A172 (cell line): ENCODE results near the gene CHURC1. TPM values are rescaled to one million over a fixed set of nuclear protein-coding genes. Genes with fewer than 3 reads are reported as not detected.

Source experiments
- DNase-seq: peaks from one replicate; pipeline ENCODE4 v3.0.0-alpha.2; 2015; ENCODE audit warnings: low spot score
- total RNA-seq: library from RNA; depleted of rRNA; stranded (reverse); fragments of >200 nt; shearing (Covaris generic); gene quantifications from 2 replicates; pipeline ENCODE4 v1.2.3, GENCODE V29; 2014

Gene CHURC1
- total RNA-seq, 1 experiment from 2014 or later = 31.0 TPM

DNA sequence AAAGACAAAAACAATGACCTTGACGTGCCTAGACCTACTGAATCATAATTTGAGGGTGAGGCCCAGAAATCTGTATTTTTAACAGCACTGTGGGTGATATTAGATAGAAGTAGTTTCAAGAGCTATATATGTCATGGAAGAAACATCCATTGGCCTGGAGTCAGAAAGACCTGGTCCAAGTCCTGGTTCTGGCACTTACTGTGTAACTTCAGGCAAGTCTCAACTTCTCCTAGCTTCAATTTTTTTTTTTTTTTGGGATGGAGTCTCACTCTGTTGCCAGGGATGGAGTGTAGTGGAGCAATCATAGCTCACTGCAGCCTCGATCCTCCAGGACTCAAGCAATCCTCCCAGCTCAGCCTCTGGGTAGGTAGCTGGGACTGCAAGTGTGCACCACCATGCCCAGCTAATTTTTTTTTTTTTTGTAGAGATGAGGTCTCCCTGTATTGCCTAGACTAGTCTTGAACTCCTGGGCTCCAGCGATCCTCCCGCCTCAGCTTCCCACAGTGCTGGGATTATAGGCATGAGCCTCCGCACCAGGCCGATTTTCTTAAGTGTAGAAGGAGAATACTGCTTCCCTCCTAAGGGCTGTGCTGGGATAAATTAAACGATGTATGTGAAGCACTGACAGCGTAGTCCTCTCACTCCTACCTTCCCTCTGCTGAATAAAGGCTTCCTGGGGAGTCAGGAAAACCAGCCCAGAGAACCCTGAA, 42.6 kb downstream of the CHURC1 start:
- DNase-seq = no peak

DNA sequence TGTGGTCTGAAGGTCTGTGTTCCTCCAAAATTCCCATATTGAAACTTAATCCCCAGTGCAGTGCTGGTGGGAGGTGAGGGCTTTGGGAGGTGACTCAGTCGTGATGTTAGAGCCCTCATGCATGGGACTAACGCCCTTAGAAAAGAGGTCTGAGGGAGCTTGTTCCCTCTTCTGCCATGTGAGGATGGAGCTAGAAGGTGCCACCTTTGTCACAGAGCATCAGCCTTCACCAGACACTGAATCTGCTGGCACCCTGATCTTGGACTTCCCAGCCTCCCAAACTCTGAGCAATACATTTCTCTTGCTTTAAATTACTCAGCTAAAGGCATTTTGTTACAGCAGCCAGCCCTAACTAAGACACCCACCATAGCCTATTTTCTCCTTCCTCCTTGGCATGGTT, 43.9 kb downstream of the CHURC1 start:
- no peak for DNase-seq

DNA sequence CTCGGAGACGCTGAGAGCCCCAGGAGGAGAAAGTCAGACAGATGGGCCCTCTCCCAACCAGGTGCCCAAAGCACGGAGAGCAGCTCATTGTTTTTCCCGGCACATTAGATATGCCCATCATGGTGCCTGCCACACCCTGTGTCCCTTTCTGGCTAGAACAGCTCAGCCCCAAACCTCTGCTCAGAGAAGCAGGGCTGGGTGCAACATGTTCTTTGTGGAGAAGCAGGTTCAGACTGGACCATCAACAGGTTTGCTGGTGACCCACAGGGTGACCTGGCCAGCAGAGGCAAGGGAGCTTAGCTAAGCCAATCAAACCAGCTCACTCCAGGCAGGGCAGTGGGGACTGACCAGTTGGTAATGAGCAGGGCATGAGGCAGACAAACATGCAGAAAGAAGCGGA, 44.5 kb downstream of the CHURC1 start:
- DNase-seq = no peak

DNA sequence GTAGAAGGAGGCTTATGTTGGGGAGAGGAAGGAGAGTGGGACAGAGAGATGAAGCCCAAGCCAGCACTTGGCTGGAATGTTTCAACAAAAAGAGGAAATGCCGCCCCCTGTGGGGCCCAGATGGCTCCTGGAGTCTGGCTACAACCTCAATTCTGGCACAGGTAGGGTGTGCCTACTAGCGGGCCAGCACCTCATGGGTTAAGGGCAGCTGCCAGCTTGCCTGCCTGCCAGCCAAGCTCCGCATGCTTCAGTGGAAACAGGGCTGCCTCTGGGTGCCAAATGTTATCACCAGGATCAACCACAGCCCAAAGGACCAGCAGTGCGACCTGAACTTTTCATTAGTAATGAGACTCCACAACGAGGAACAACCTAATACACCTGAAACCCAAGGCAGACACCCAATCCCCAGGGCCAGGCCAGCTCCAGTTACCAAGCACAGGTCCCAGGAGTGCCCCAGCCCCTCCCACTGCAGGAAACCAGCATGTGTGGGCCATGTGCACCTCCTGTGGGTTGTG, 46.6 kb downstream of the CHURC1 start:
- DNase-seq = no peak

DNA sequence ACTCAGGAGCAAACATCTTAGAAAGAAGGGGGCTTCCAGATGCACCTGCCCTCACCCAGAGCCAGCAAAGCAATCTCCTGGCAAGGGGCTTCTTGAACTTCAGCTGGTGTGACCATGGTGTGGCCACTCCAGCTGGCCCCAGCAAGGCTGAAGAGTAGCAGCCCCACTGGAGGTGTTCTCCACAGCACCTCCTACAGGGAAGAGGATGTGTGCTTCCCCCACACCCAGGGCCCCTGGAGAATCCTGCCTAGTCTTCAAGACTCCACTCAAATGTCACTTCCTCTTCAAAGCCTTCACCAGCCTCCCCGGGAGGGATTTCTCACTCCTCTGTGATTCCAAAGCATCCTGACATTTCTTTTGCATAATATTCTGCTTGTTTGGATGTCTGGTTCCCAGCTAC, 49.4 kb downstream of the CHURC1 start:
- DNase-seq = no peak

DNA sequence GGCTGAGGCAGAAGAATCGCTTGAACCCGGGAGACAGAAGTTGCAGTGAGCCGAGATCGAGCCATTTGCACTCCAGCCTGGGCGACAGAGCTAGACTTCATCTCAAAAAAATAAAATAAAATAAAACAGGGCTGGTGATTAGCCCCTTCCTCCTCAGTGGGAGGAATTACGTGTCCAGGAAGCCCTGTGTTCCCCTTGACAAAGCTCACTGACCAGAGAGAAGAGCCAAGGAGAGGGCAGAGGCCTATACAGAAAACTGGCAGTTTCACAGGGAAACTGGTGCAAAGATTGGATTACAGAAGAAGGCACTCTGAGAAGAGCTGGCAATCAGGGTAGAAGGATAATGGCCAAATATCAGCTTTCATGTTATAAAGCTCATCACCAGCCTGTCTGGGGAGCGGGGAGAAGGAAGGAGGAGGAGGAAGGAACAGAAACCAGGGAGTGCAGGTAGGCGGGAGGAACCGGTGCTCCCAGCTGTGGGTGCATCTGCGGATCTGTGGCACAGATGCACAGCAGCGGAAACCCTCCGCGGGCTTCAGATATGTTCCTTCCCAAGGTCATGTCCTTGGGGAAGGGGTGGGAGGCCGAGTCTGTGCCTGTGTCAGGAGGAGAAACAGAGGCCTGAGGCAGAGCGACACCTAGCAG, 51.2 kb downstream of the CHURC1 start:
- no peak for DNase-seq

DNA sequence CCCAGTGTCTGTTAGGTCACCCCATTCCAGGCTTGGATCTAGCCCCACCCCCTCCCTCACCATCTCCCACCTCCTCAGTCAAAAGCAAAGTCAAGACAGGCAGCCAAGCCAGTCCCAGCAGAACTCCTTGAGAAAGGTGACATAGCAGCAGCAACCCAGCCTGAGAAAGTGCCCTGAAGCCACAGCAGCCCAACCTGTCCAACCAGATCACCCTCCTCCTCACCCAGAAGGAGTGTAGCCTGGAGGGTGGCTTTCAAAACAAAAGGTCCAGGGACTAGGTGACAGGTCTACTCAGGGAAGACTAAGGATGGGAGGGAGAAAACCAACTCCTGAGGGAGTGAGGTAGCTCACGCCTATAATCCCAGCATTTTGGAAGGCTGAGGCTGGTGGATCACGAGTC, 52.7 kb downstream of the CHURC1 start:
- no peak for DNase-seq

DNA sequence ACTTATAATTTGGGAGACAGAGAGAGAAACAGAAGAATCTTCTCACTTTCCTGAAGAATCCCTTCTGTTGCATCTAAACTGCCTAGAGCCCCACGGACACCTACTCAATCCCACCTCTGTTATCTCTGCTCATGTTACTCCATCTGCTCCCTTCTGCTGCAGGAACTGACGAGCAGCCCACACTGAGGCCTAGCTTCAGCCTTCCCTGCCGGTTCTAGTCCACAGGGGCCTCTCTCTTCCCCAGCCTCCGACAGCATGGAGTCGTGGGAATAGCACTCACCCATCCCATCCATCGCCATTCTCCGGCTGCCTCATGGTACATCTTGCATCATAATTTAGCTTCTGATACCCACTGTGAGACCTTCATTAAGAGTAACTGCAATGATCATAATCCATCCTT, 53.9 kb downstream of the CHURC1 start:
- peak; percentile 31 for DNase-seq

DNA sequence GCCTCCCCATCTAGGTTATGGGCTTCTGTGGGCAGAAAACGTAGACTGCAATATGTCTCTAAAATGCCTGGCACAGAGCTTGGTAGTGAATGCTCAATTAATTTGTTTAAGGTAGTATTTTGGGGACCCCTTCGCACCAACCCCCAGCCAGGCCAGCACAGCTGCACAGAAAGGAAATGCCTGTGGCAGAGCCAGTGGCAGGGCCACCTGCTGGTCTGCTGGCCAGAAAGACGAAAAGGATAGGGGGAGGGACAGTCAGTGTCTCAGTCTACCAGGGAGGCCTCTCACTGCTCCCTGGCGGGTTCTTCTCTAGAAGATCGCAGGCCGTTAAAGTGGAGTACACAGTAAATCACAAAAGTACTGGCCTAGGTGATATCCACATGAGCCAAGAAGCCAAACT, 54.4 kb downstream of the CHURC1 start:
- peak; percentile 55 for DNase-seq

DNA sequence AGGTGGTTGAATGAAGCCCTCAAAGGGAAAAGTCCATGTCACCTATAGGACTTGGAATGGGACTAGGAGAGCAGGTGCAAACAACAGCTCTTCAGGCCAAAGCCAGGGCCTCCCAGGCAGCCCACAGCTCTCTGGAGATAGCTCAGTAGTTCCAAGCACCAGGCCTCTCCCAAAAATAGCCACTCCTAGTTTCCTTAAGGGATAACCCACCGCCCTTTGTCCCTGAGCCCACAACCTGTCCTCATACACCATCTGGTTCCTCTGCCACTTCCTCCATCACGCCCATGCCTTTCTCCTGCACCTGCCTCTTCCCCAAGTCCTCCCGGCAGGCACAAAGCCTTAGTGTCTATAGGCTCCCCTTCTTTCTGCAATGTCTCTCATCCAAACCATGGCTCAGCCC, 55.8 kb downstream of the CHURC1 start:
- DNase-seq = no peak

DNA sequence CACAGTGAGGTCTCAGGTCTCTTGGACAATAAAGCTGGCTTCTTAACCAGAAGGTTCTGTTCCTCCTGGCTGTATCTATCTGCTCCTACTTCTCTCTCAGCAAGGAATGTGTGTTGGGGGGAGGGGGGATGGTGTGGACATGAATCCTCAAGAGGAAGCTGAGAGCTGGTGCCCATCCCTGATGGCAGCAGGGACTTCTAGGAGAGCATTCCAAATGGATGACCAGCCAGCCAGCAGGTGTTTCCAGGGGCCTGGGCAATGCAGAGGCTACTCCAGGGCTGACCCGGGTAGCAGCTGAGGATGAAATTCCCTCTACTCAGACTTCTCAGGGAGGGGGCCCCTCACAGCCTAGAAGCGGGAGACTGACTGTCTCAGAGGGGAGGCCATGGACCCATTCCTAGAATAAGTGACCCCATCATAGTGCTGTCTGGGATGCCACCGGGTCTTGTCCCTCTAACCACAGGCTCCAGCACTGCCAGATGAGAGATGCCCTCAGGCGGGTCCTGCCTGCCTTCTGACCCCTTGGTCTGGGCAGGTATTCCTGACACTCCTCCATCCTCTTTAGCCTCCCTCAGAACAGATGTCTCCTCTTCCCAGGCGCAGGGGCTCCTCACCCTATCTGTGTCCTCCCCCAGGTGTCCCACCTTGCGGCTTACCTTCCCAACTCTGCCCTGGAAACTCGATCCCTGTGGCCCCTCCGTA, 56.7 kb downstream of the CHURC1 start:
- peak; percentile 69 for DNase-seq

DNA sequence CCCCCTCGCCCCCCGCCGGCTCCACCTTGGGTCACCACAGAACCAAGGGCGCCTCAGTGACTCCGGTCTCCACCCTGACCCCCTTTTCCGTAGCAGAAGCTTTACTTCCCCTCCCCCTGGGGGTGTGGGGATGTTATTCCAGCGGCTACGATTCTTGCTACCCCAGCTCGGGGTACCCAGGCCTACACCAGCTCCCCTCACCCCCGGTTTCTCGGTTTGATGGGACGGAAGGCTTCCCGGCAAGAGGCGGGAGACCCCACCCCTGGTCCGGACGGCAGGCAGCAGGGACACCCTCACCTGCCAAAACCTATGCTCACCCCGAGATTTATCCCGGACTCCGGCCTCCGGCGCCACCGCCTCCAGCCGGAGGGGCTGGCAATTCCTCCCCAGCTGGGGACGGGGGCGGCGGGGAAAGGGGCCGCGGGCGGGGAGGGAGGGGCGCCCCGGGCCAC, 57.3 kb downstream of the CHURC1 start:
- no peak for DNase-seq

DNA sequence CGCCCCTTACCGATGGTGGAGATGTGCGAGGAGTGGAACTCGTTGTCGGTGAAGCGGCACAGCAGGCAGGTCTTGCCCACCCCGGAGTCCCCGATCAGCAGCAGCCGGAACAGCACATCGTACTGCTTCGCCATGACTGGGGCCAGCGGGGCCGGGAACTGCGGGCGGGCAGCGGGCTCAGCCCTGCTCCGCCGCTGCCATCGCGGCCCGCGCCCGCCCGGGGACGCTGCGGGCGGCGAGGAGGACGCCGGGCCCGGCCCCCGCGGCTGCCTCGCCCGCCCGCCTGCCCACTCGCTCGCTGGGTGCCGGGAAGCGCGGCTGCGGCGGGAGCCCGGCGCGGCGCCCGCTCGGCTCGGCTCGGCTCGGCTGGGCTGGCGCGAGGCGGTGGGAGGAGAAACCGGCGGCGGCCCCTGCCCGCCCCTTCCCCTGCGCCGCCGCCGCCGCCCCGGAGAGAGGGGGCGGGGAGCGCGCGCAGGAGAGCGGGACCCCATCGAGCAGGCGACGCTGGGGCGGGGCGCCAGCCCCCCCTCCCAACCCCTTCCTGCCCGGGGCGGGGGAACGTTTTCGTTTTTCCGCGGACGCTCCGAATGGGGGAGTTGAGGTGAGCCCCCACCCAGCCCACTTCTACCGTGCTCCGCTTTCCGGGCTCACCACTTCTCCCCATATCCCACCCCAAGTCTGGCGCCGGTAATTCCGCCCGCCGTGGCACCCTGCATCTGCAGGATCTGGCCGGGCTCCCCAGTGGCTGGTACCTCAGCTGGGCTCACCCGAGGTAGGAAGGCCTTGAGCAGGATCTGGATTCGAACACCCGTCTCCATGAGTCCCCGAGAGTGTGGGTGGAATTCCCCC, 57.9 kb downstream of the CHURC1 start, which contains the start of gene RAB15:
RAB15 (minus strand) TSS at position 394 of the 849 bp plus-strand sequence; CDS start at position 134, 260 bp downstream.
- no peak for DNase-seq

DNA sequence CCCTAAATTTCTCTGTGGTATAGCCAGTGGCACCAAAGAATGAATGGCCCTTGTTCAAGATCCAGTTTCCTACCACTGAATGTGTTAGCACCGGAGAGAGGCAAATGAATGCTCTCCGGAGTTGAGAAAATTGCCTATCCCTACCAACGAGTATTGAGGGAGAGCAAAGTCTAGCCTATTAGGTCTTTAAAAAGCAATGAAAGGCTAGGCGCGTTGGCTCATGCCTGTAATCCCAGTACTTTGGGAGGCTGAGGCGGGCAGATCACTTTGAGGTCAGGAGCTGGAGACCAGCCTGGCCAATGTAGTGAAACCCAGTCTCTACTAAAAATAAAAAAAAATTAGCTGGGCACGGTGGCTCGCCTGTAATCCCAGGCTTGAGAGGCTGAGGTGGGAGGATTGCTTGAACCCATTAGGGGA, 58.8 kb downstream of the CHURC1 start:
- DNase-seq = no peak

DNA sequence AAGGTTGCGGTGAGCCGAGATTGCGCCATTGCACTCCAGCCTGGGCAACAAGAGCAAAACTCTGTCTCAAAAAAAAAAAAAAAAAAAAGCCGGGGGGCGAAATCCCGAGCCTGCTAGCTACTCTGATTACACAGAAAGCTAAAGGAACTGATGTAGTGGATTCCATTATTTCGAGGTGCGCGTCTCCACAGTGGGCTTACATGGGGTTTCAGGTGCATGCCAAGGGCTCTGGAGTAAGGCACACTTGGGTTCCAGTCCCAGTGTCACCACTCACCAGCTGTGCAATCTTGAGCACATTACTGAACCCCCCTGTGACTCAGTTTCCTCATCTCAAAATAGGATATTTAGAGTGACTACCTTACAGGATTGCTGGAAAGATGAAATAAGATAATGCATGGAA, 59.6 kb downstream of the CHURC1 start:
- no peak for DNase-seq

DNA sequence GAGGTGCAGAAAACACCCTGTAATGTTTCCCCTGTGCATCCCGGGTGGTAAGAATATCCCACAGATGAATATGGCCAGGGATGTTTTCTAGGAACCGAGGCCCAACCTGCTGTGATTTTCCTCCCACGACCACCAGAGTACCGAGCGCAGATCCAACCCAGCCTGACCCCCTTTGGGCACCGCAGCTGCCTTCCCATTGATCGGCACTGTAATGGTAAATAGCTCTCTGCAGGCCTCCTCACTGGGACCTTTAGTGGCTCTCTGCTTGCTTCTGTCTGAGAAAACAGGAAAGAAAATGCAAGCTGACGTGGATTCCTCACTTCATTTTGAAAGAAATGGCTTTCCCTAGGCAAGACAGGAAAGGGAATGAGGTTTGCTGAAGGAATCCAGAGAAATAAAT, 60.3 kb downstream of the CHURC1 start:
- DNase-seq = no peak

DNA sequence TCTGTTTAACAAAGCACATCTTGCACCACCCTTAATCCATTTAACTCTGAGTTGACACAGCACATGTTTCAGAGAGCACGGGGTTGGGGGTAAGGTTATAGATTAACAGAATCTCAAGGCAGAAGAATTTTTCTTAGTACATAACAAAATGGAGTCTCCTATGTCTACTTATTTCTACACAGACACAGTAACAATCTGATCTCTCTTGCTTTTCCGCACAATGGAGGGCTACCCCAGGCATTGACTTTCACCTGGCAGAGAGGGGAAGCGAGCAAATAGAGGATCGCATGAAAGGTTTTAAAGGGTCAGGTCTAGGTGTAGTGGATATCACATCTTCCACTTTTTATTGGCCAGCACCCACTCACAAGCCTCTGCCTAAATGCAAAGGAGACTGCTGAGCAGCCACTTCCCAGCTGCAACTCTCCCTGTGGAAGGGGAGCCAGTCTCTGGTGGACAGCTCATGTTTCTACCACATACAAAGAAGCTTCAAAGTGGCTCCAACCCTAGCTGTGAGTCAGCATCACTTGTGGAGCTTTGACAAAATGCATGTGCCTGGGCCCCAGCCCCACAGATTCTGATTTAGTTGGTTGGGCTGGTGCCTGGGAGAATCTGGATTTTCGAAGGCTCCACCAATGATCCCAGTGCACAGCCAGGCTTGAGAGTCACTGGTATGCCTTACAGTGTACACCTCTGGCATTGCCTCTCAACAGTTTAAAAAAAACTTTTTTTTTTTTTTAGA, 65.2 kb downstream of the CHURC1 start:
- peak; percentile 21 for DNase-seq

DNA sequence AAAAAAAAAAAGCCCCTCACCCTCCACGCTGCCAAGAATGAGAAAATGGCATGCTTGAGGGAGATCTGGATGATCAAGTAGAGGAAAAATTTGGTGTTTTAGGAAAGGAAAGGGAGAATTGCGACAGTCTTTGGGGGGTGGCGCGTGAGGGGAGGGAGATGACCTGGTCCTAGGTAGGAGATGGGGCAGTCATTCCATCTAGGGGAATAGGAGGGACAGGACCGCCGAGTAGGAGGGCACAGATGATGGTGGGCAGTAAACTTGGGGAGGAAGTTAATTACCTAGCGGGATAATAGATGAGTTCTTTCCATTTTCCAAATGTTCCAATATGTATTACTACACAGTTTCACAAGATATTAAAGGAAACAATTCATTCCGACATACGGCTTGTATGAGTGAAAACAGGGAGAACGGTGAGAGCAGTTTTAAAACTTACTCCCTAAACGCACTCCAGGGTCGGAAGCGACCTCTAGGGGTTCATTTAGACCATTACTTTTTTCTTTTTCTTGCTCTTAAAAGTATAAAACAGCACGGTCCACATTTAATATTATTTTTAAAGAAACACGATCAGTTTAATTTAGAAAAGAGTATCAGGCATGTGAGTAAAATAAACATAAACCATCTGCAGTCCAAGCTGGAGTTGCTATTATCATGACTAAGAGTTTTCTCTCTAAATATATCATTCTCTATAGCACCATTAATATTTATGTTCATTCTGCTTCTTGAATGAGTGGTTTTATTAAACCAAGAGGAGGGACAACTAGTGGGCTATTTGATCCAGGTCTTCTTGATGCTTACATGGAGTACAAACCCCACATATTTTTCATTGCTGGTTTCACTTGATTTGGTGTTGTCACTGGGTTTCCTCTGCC, 69.4 kb downstream of the CHURC1 start:
- peak; percentile 49 for DNase-seq
